SK-N-MC (cell line): ENCODE measurements around the gene EPS15.

Source experiments
- EZH2 ChIP-seq: fragments of 200-600 bp; sonication (generic); IDR thresholded peaks from one replicate; pipeline ENCODE4 v1.6.1; 2017; ENCODE audit warnings: antibody characterized with exemption
- FOXP2 ChIP-seq: optimal IDR thresholded peaks from 2 replicates; pipeline ENCODE3; 2011; ENCODE audit warnings: mild to moderate bottlenecking, moderate library complexity; ENCODE audit not compliant: insufficient read depth; ENCODE audit errors: extremely low read length, control extremely low read depth
- POLR2AphosphoS5 ChIP-seq: IDR thresholded peaks from 2 replicates; pipeline ENCODE4 v1.6.1; 2012; ENCODE audit warnings: mild to moderate bottlenecking, low read depth, low read length, borderline replicate concordance

DNA sequence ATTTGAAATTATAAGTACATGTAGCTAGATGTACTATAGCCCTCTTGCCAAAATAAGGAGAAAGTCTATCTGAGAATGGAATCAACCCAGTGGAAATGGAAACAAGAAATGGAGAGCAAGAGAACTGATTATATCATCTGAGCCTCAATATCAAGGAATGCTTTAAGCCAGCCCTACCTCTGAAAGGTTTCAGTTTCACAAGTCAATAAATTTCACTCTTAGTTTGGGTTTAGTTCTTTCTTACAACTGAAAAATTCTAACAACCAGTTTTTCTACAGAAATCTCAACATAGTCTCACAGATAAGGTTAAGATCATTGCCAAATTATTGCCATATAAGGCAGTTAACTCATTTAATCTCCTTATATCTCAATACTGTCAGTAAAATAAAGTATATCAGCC, 80.0 kb downstream of the EPS15 start:
- TF ChIP-seq POLR2AphosphoS5 = no peak
- TF ChIP-seq EZH2 = no peak
- no peak for TF ChIP-seq FOXP2
